ENCODE results near the gene NSG1.

The NSG1 gene

GRCh38 chr4:4398430-4398829 lies 11.5 kb downstream of the NSG1 start:
- TF ChIP-seq SUZ12 (IDR thresholded peaks at IDR 0.05; ENCODE audit: extremely low read depth, insufficient read depth, insufficient read length), result no peak
- TF ChIP-seq YY1 (IDR thresholded peaks at IDR 0.05; ENCODE audit: insufficient read depth, insufficient read length), result no peak
- no peak for TF ChIP-seq ZNF274 (IDR thresholded peaks at IDR 0.05; ENCODE audit: low read depth, low read length)
- peaks cover 9% of the 10 kb centered on the region for H3K27me3 ChIP-seq (ENCODE audit: insufficient read depth, insufficient read length)
- peaks cover 17% of the 10 kb centered on the region for H3K4me1 ChIP-seq (ENCODE audit: insufficient read depth, insufficient read length)

GRCh38 chr4:4401036-4401435 lies 14.1 kb downstream of the NSG1 start:
- no peaks in the 10 kb centered on the region for H3K27me3 ChIP-seq (ENCODE audit: insufficient read depth, insufficient read length)

More at GRCh38 chr4:4398430-4398829, 11.5 kb downstream of the NSG1 start:
- Histone ChIP-seq H3K36me3 (ENCODE audit: insufficient read depth, insufficient read length, low read length) (peaks cover 7% of the 10 kb centered on the region), H3K9me3 (ENCODE audit: insufficient read depth, low read length) (no peaks in the 10 kb centered on the region), H3K9ac (ENCODE audit: insufficient read length, low read depth) (no peak overlapping the region), H3K4me3 (ENCODE audit: insufficient read length, low read depth) (no peak overlapping the region)
- no peak for DNase-seq (ENCODE audit: low read depth, low spot score)

GRCh38 chr4:4402966-4403365 lies 16.1 kb downstream of the NSG1 start:
- Histone ChIP-seq H3K4me1 (ENCODE audit: insufficient read depth, insufficient read length) (peaks cover 24% of the 10 kb centered on the region), H3K27me3 (ENCODE audit: insufficient read depth, insufficient read length) (no peaks in the 10 kb centered on the region), H3K4me3 (ENCODE audit: insufficient read length, low read depth) (no peak overlapping the region), H3K36me3 (ENCODE audit: insufficient read depth, insufficient read length, low read length) (no peaks in the 10 kb centered on the region), H3K9me3 (ENCODE audit: insufficient read depth, low read length) (no peaks in the 10 kb centered on the region), H3K9ac (ENCODE audit: insufficient read length, low read depth) (no peak overlapping the region)
- DNase-seq (ENCODE audit: low read depth, low spot score), result no peak
- TF ChIP-seq YY1 (IDR thresholded peaks at IDR 0.05; ENCODE audit: insufficient read depth, insufficient read length) (no peak), SUZ12 (IDR thresholded peaks at IDR 0.05; ENCODE audit: extremely low read depth, insufficient read depth, insufficient read length) (no peak), ZNF274 (IDR thresholded peaks at IDR 0.05; ENCODE audit: low read depth, low read length) (no peak)

More at GRCh38 chr4:4401036-4401435, 14.1 kb downstream of the NSG1 start:
- Histone ChIP-seq H3K9me3 (ENCODE audit: insufficient read depth, low read length) (no peaks in the 10 kb centered on the region), H3K4me3 (ENCODE audit: insufficient read length, low read depth) (no peak overlapping the region), H3K9ac (ENCODE audit: insufficient read length, low read depth) (peak overlapping the region; percentile 13), H3K36me3 (ENCODE audit: insufficient read depth, insufficient read length, low read length) (no peaks in the 10 kb centered on the region), H3K4me1 (ENCODE audit: insufficient read depth, insufficient read length) (peaks cover 23% of the 10 kb centered on the region)
- no peak for DNase-seq (ENCODE audit: low read depth, low spot score)
- TF ChIP-seq ZNF274 (IDR thresholded peaks at IDR 0.05; ENCODE audit: low read depth, low read length) (no peak), SUZ12 (IDR thresholded peaks at IDR 0.05; ENCODE audit: extremely low read depth, insufficient read depth, insufficient read length) (no peak), YY1 (IDR thresholded peaks at IDR 0.05; ENCODE audit: insufficient read depth, insufficient read length) (no peak)

- peaks cover 31% of the 10 kb centered on the region for H3K4me1 ChIP-seq (ENCODE audit: insufficient read depth, insufficient read length)
- DNase-seq (ENCODE audit: low read depth, low spot score), result no peak
- H3K9me3 ChIP-seq (ENCODE audit: insufficient read depth, low read length), result no peaks in the 10 kb centered on the region
- H3K27me3 ChIP-seq (ENCODE audit: insufficient read depth, insufficient read length), result no peaks in the 10 kb centered on the region
- TF ChIP-seq ZNF274 (IDR thresholded peaks at IDR 0.05; ENCODE audit: low read depth, low read length) (no peak), SUZ12 (IDR thresholded peaks at IDR 0.05; ENCODE audit: extremely low read depth, insufficient read depth, insufficient read length) (no peak), YY1 (IDR thresholded peaks at IDR 0.05; ENCODE audit: insufficient read depth, insufficient read length) (no peak)
- H3K36me3 ChIP-seq (ENCODE audit: insufficient read depth, insufficient read length, low read length), result peaks cover 2% of the 10 kb centered on the region
- no peak overlapping the region for H3K4me3 ChIP-seq (ENCODE audit: insufficient read length, low read depth)
- no peak overlapping the region for H3K9ac ChIP-seq (ENCODE audit: insufficient read length, low read depth)
Observed at GRCh38 chr4:4405358-4405962, 18.6 kb downstream of the NSG1 start.

- H3K9ac ChIP-seq (ENCODE audit: insufficient read length, low read depth), result peak overlapping the region; percentile 26
- peaks cover 3% of the 10 kb centered on the region for H3K36me3 ChIP-seq (ENCODE audit: insufficient read depth, insufficient read length, low read length)
- DNase-seq (ENCODE audit: low read depth, low spot score), result no peak
- H3K9me3 ChIP-seq (ENCODE audit: insufficient read depth, low read length), result no peaks in the 10 kb centered on the region
- H3K4me3 ChIP-seq (ENCODE audit: insufficient read length, low read depth), result no peak overlapping the region
- H3K4me1 ChIP-seq (ENCODE audit: insufficient read depth, insufficient read length), result peaks cover 22% of the 10 kb centered on the region
- H3K27me3 ChIP-seq (ENCODE audit: insufficient read depth, insufficient read length), result no peaks in the 10 kb centered on the region
- TF ChIP-seq YY1 (IDR thresholded peaks at IDR 0.05; ENCODE audit: insufficient read depth, insufficient read length) (no peak), ZNF274 (IDR thresholded peaks at IDR 0.05; ENCODE audit: low read depth, low read length) (no peak), SUZ12 (IDR thresholded peaks at IDR 0.05; ENCODE audit: extremely low read depth, insufficient read depth, insufficient read length) (no peak)
Observed at GRCh38 chr4:4406455-4407298, 19.8 kb downstream of the NSG1 start.

- no peaks in the 10 kb centered on the region for H3K27me3 ChIP-seq (ENCODE audit: insufficient read depth, insufficient read length)
- TF ChIP-seq SUZ12 (IDR thresholded peaks at IDR 0.05; ENCODE audit: extremely low read depth, insufficient read depth, insufficient read length) (no peak), ZNF274 (IDR thresholded peaks at IDR 0.05; ENCODE audit: low read depth, low read length) (no peak), YY1 (IDR thresholded peaks at IDR 0.05; ENCODE audit: insufficient read depth, insufficient read length) (no peak)
- H3K4me3 ChIP-seq (ENCODE audit: insufficient read length, low read depth), result no peak overlapping the region
- no peaks in the 10 kb centered on the region for H3K9me3 ChIP-seq (ENCODE audit: insufficient read depth, low read length)
- peaks cover 20% of the 10 kb centered on the region for H3K4me1 ChIP-seq (ENCODE audit: insufficient read depth, insufficient read length)
- DNase-seq (ENCODE audit: low read depth, low spot score), result no peak
- peak overlapping the region; percentile 26 for H3K9ac ChIP-seq (ENCODE audit: insufficient read length, low read depth)
- peaks cover 3% of the 10 kb centered on the region for H3K36me3 ChIP-seq (ENCODE audit: insufficient read depth, insufficient read length, low read length)
Observed at GRCh38 chr4:4407299-4408131, 20.6 kb downstream of the NSG1 start.
